ENCODE data around the gene GDF2.

GDF2 gene

GRCh38 chr10:47371629-47372485 is 49.6 kb downstream of the GDF2 start:
- DNase-seq, result no peak

- no peak for DNase-seq
These were observed 50.5 kb downstream of the GDF2 start for GRCh38 chr10:47372726-47373125.

- no peak for DNase-seq
These were observed 52.6 kb downstream of the GDF2 start for GRCh38 chr10:47374611-47375536.

GRCh38 chr10:47376522-47377220 is 54.4 kb downstream of the GDF2 start:
- no peak for DNase-seq

All from hematopoietic multipotent progenitor cell treated with erythropoietin and hydrocortisone succinate and interleukin-3 and kit ligand, for 8 days (in vitro differentiated cells).